Skeletal muscle cell (primary cell): Measurements from ENCODE around the gene GABRA6.

ENCODE experiments used
- DNase-seq: peaks from one replicate; pipeline ENCODE4 v3.0.0-alpha.2; 2010; ENCODE audit warnings: low read depth
- H3K4me3 ChIP-seq: 2 replicates; pipeline ENCODE4 v1.5.1; 2011; ENCODE audit warnings: low read depth, mild to moderate bottlenecking, control low read depth, low read length, moderate library complexity

GABRA6 gene

GRCh38 chr5:161744276-161744675 lies 58.8 kb downstream of the GABRA6 start:
- DNase-seq, result no peak
- no peak overlapping the region for H3K4me3 ChIP-seq

GRCh38 chr5:161745392-161745791 lies 59.9 kb downstream of the GABRA6 start:
- DNase-seq, result no peak
- no peak overlapping the region for H3K4me3 ChIP-seq

GRCh38 chr5:161751265-161751664 lies 65.7 kb downstream of the GABRA6 start:
- no peak overlapping the region for H3K4me3 ChIP-seq
- no peak for DNase-seq
